Karpas-422 (cell line): Measurements from ENCODE around the gene CARD10. TPM values are rescaled to one million over a fixed set of nuclear protein-coding genes. Genes with fewer than 3 reads are reported as not detected.

Experiments used
- DNase-seq: peaks from one replicate; pipeline ENCODE4 v3.0.0-alpha.2; 2015
- H2AFZ ChIP-seq: fragments of 200-600 bp; sonication (generic); 2 replicates; pipeline ENCODE4 v1.6.1; 2014; ENCODE audit warnings: antibody characterized with exemption, low read length, mixed read lengths
- H3K27ac ChIP-seq: fragments of 200-600 bp; sonication (generic); 2 replicates; pipeline ENCODE4 v1.5.1; 2014; ENCODE audit warnings: mild to moderate bottlenecking, low read length, moderate library complexity
- H3K27me3 ChIP-seq: fragments of 200-600 bp; sonication (generic); 2 replicates; pipeline ENCODE4 v1.6.1; 2014; ENCODE audit warnings: low read length, mixed read lengths
- H3K36me3 ChIP-seq: fragments of 200-600 bp; sonication (generic); 2 replicates; pipeline ENCODE4 v1.6.1; 2014; ENCODE audit warnings: low read length, mixed read lengths; ENCODE audit not compliant: insufficient read depth
- H3K4me1 ChIP-seq: fragments of 200-600 bp; sonication (generic); 2 replicates; pipeline ENCODE4 v1.6.1; 2014; ENCODE audit warnings: mild to moderate bottlenecking, low read length, mixed read lengths
- H3K4me2 ChIP-seq: fragments of 200-600 bp; sonication (generic); 2 replicates; pipeline ENCODE4 v1.6.1; 2014; ENCODE audit warnings: low read length, low read depth, mild to moderate bottlenecking; ENCODE audit not compliant: poor library complexity, severe bottlenecking
- H3K4me3 ChIP-seq: fragments of 200-600 bp; sonication (generic); 2 replicates; pipeline ENCODE4 v1.5.1; 2014; ENCODE audit warnings: mild to moderate bottlenecking, antibody characterized with exemption, low read length, mixed read lengths
- H3K79me2 ChIP-seq: fragments of 200-600 bp; sonication (generic); 2 replicates; pipeline ENCODE4 v1.6.1; 2014; ENCODE audit warnings: mild to moderate bottlenecking, low read length, mixed read lengths
- H3K9ac ChIP-seq: fragments of 200-600 bp; sonication (generic); 2 replicates; pipeline ENCODE4 v1.6.0; 2014; ENCODE audit warnings: low read length
- H3K9me2 ChIP-seq: fragments of 200-600 bp; sonication (generic), shearing (Covaris generic); replicated peaks from 2 replicates; pipeline ENCODE4 v1.6.0; 2014; ENCODE audit warnings: mild to moderate bottlenecking, low read length, moderate library complexity; ENCODE audit not compliant: insufficient read depth
- H3K9me3 ChIP-seq: fragments of 300-700, 200-600 bp; sonication (generic); 2 replicates; pipeline ENCODE4 v1.6.1; 2014; ENCODE audit warnings: low read length, mixed read lengths
- H4K20me1 ChIP-seq: fragments of 200-600 bp; sonication (generic); 2 replicates; pipeline ENCODE4 v1.6.1; 2014; ENCODE audit warnings: mild to moderate bottlenecking, antibody characterized with exemption, low read length, low read depth; ENCODE audit not compliant: insufficient read depth
- total RNA-seq: library from RNA; depleted of rRNA; stranded (reverse); fragments of >200 nt; shearing (Covaris generic); gene quantifications from 2 replicates; pipeline ENCODE4 v1.2.3, GENCODE V29; 2014; ENCODE audit warnings: low replicate concordance

The CARD10 gene
- total RNA-seq, 1 experiment from 2014 or later = not detected

DNA sequence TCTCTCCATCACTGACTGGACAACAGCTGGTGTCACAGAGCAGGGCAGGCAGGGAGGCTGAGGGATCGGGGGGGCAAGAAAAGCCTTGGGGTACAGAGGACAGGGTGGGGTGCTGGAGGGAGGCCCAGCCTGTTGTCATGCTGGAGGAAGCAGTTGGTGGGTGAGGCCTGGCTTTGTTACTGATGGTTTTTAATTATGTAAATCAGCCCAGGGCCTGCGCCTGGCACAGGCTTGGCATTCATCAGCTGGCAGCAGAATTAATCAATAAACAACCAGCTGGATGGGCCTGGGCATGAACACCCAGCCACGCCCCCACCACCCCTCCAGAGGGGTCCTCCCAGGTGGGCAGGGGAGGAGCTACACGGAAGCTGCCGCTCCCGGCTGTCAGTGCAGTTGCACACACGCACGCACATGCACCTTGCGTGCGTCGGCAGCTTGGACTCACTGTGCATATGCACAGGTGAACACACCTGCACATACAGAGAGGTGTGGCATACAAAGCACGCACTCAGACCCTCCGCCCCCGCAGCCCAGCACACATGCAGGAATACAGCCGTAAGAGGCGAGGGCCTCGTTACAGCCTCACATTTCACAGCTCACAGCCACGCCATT lies 70.6 kb downstream of the CARD10 start:
- Histone ChIP-seq H3K4me3 (no peak overlapping the region), H3K4me1 (peaks cover 5% of the 10 kb centered on the region; the same call in 1 of the 2 replicates), H3K27me3 (no peaks in the 10 kb centered on the region), H3K79me2 (no peaks in the 10 kb centered on the region), H3K9ac (no peak overlapping the region), H3K9me2 (no peaks in the 10 kb centered on the region), H3K4me2 (no peak overlapping the region), H3K36me3 (no peaks in the 10 kb centered on the region), H3K27ac (no peak overlapping the region), H2AFZ (no peak overlapping the region), H4K20me1 (no peaks in the 10 kb centered on the region), H3K9me3 (no peaks in the 10 kb centered on the region)
- no peak for DNase-seq

DNA sequence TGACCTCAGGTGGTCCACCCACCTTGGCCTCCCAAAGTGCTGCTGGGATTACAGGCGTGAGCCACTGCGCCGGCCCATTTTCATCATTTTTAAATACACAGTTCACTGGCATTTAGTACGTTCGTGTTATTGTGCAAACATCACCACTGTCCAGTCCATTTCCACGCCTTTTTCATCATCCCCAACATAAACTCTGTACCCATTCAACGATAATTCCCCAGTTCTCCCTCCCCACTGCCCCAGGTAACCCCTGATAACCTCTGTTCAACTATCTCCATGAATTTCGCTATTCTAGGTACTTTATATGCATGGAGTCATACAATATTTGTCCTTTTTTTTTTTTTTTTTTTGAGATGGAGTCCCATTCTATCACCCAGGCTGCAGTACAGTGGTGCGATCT lies 73.7 kb downstream of the CARD10 start:
- Histone ChIP-seq H3K9me2 (no peaks in the 10 kb centered on the region), H3K4me3 (no peak overlapping the region), H3K27ac (no peak overlapping the region), H3K9me3 (0 out of 2 replicates have a peak, but pooled peaks cover 4% of the 10 kb centered on the region), H3K79me2 (no peaks in the 10 kb centered on the region), H3K9ac (no peak overlapping the region), H3K4me2 (no peak overlapping the region), H3K36me3 (no peaks in the 10 kb centered on the region), H3K4me1 (0 out of 2 replicates have a peak, but pooled peaks cover under 1% of the 10 kb centered on the region), H4K20me1 (no peaks in the 10 kb centered on the region), H3K27me3 (no peaks in the 10 kb centered on the region), H2AFZ (no peak overlapping the region)
- no peak for DNase-seq

DNA sequence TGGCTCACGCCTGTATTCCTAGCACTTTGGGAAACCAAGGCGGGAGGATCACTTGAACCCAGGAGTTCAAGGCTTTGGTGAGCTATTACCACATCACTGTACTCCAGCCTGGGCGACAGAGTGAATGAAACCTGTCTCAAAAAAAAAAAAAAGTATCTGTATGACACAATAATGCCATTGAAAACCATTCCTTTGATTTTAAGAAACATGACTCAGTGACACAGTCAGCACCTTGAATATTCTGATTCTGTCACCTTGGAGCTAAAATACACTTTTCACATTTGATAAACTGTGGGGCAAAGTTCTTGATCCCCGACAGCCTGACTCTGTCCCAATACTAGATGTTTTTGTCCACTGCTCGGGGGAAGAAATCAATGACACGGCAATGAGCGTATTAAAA lies 75.2 kb downstream of the CARD10 start:
- DNase-seq = no peak
- H3K9ac ChIP-seq = no peak overlapping the region
- no peaks in the 10 kb centered on the region for H3K36me3 ChIP-seq
- H4K20me1 ChIP-seq = no peaks in the 10 kb centered on the region
- 0 out of 2 replicates have a peak, but pooled peaks cover 4% of the 10 kb centered on the region for H3K9me3 ChIP-seq
- H3K79me2 ChIP-seq = no peaks in the 10 kb centered on the region
- no peak overlapping the region for H3K4me3 ChIP-seq
- no peaks in the 10 kb centered on the region for H3K9me2 ChIP-seq
- no peaks in the 10 kb centered on the region for H3K4me1 ChIP-seq
- H3K4me2 ChIP-seq = no peak overlapping the region
- H2AFZ ChIP-seq = no peak overlapping the region
- no peak overlapping the region for H3K27ac ChIP-seq
- H3K27me3 ChIP-seq = no peaks in the 10 kb centered on the region

DNA sequence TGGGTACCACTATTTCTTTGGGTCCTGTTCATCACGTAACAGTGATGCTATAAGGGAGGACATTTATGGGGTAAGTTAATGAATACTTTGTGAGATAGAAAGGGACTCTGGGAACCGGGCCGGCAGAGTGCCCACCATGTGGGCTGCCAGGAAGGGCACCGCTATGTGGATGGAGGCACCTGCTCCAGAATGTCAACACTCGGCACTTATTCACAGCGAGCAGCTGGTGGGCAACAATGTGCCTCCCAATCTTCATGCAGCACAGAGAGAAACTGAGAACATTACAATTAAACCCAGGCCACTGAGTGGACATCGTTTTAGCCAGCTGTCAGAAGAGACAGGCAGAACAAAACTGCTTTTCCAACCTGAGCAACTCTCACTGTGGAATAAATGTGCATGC lies 76.1 kb downstream of the CARD10 start:
- Histone ChIP-seq H3K9ac (no peak overlapping the region), H3K4me2 (no peak overlapping the region)

DNA sequence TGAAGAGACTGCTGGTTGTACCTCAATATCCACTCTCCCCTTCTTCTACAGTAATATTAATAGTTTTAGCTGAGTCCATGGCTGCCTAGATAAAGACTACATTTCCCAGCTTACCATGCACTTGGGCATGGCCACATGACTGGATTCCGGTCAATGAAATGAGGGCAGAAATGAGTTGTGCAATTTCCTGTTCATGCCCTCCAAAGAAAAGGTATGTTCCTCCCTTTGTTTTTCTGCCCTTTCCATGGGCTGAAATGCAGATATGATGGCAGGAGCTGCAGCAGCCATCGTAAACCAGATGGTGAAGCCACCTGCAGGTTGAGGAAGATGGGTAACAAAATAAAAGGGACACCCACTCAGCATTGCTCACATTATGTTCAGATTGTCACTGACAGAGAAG lies 76.7 kb downstream of the CARD10 start:
- Histone ChIP-seq H4K20me1 (no peaks in the 10 kb centered on the region), H3K79me2 (no peaks in the 10 kb centered on the region)

More for the DNA sequence above, 76.1 kb downstream of the CARD10 start:
- Histone ChIP-seq H3K36me3 (no peaks in the 10 kb centered on the region), H2AFZ (no peak overlapping the region), H3K27ac (no peak overlapping the region), H3K9me2 (no peaks in the 10 kb centered on the region), H3K79me2 (no peaks in the 10 kb centered on the region), H3K4me1 (no peaks in the 10 kb centered on the region), H3K27me3 (no peaks in the 10 kb centered on the region), H4K20me1 (no peaks in the 10 kb centered on the region), H3K9me3 (0 out of 2 replicates have a peak, but pooled peaks cover 4% of the 10 kb centered on the region), H3K4me3 (no peak overlapping the region)
- DNase-seq = no peak

DNA sequence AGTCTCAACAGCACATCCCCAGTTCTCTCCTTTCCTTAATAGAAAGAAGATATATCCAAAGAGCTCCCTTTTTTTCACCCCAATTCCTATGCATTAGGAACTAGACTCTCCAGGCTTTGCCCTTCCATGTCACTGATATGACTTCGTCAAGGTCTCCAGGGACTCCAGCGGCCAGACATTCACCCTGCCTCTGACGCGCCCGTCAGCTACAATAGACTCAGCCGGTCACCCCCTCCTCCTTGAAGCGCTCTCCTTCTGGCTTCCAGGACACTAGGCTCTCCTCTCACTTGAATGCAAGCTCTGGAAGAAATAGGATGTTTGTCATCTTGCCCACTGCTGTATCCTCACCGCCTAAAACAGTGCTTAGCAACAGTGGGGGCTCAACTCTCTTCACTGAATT lies 77.1 kb downstream of the CARD10 start:
- H3K27ac ChIP-seq = no peak overlapping the region
- no peaks in the 10 kb centered on the region for H3K9me2 ChIP-seq
- DNase-seq = no peak
- H3K79me2 ChIP-seq = no peaks in the 10 kb centered on the region
- no peak overlapping the region for H3K4me3 ChIP-seq
- no peaks in the 10 kb centered on the region for H3K36me3 ChIP-seq
- no peak overlapping the region for H2AFZ ChIP-seq
- no peaks in the 10 kb centered on the region for H3K27me3 ChIP-seq
- H3K9me3 ChIP-seq = 0 out of 2 replicates have a peak, but pooled peaks cover 4% of the 10 kb centered on the region
- no peaks in the 10 kb centered on the region for H4K20me1 ChIP-seq
- no peaks in the 10 kb centered on the region for H3K4me1 ChIP-seq
- no peak overlapping the region for H3K9ac ChIP-seq
- no peak overlapping the region for H3K4me2 ChIP-seq

More for the DNA sequence above, 76.7 kb downstream of the CARD10 start:
- DNase-seq = peak; percentile 69
- Histone ChIP-seq H3K9ac (no peak overlapping the region), H3K4me2 (no peak overlapping the region), H3K4me1 (no peaks in the 10 kb centered on the region), H3K36me3 (no peaks in the 10 kb centered on the region), H3K4me3 (no peak overlapping the region), H3K9me3 (0 out of 2 replicates have a peak, but pooled peaks cover 4% of the 10 kb centered on the region), H3K27me3 (no peaks in the 10 kb centered on the region), H3K27ac (no peak overlapping the region), H3K9me2 (no peaks in the 10 kb centered on the region), H2AFZ (no peak overlapping the region)

DNA sequence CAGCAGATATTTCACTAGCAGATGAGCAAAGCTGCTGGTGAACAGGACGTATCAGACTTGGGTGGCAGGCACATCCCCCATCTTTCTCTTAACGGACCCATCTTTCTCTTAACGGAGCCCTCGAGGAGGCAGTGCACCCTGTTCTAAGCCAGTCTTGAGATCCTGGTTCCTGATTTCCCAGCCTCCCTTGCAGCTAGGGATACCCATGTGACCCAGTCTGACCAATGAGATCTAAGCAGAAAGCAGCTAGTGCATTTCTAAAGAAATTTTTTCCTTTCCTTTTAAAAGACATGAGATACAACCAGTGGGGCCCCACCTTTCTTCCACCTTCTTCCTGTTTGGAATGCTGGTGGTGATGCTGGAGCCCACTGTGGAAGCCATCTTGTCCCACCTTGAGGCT lies 78.3 kb downstream of the CARD10 start:
- H3K79me2 ChIP-seq = no peaks in the 10 kb centered on the region
- no peaks in the 10 kb centered on the region for H3K4me1 ChIP-seq
- H3K4me2 ChIP-seq = no peak overlapping the region
- H4K20me1 ChIP-seq = no peaks in the 10 kb centered on the region
- no peak overlapping the region for H3K4me3 ChIP-seq
- 0 out of 2 replicates have a peak, but pooled peaks cover 4% of the 10 kb centered on the region for H3K9me3 ChIP-seq
- H3K27ac ChIP-seq = no peak overlapping the region
- no peak overlapping the region for H2AFZ ChIP-seq
- no peak for DNase-seq
- no peaks in the 10 kb centered on the region for H3K36me3 ChIP-seq
- H3K27me3 ChIP-seq = no peaks in the 10 kb centered on the region
- no peaks in the 10 kb centered on the region for H3K9me2 ChIP-seq
- no peak overlapping the region for H3K9ac ChIP-seq
